NCI-H187 treated with DMSO at 0.1 percent for 48 hours (cell line): ENCODE data around the gene KCNJ9.
"Not testable (repeated sequence)": the region's sequence is repeated elsewhere in the genome, so short reads cannot be mapped to it uniquely, and the experiment has no call there.

ENCODE experiments used
- DNase-seq: peaks from one replicate; lab custom pipeline; 2025; lab: John Stamatoyannopoulos, UW

KCNJ9 gene

GRCh38 chr1:160081261-160081936 is at the start of gene KCNJ9:
KCNJ9 (plus strand) TSS chr1:160081538; CDS start chr1:160084031, 2,493 bp downstream.
- no peak for DNase-seq

GRCh38 chr1:160032165-160032820 is 49.0 kb upstream of the KCNJ9 start:
- no peak for DNase-seq

GRCh38 chr1:160040476-160040875 is 40.9 kb upstream of the KCNJ9 start:
- no peak for DNase-seq

GRCh38 chr1:160043543-160043942 is 37.8 kb upstream of the KCNJ9 start:
- DNase-seq: no peak

- no peak for DNase-seq
These were observed 35.7 kb upstream of the KCNJ9 start for GRCh38 chr1:160045653-160046052.

GRCh38 chr1:160046494-160047110 is 34.7 kb upstream of the KCNJ9 start:
- DNase-seq: no peak

- DNase-seq: no peak
These were observed 34.0 kb upstream of the KCNJ9 start for GRCh38 chr1:160047111-160047991.

GRCh38 chr1:160048335-160048734 is 33.0 kb upstream of the KCNJ9 start:
- no peak for DNase-seq

GRCh38 chr1:160049101-160049500 is 32.2 kb upstream of the KCNJ9 start:
- DNase-seq: no peak

GRCh38 chr1:160050182-160050581 is 31.2 kb upstream of the KCNJ9 start:
- DNase-seq: not testable (repeated sequence)

- DNase-seq: no peak
These were observed 30.7 kb upstream of the KCNJ9 start for GRCh38 chr1:160050619-160051018.

- DNase-seq: no peak
These were observed 28.4 kb upstream of the KCNJ9 start for GRCh38 chr1:160052936-160053335.

- no peak for DNase-seq
These were observed 27.6 kb upstream of the KCNJ9 start for GRCh38 chr1:160053548-160054365.

- DNase-seq: no peak
These were observed 24.6 kb upstream of the KCNJ9 start for GRCh38 chr1:160056648-160057169.

GRCh38 chr1:160058087-160058486 is 23.3 kb upstream of the KCNJ9 start:
- no peak for DNase-seq

- DNase-seq: no peak
These were observed 19.7 kb upstream of the KCNJ9 start for GRCh38 chr1:160061369-160062229.

- DNase-seq: no peak
These were observed 19.2 kb upstream of the KCNJ9 start for GRCh38 chr1:160062230-160062532.

GRCh38 chr1:160063176-160063575 is 18.2 kb upstream of the KCNJ9 start:
- no peak for DNase-seq

- DNase-seq: no peak
These were observed 17.2 kb upstream of the KCNJ9 start for GRCh38 chr1:160064164-160064563.

- no peak for DNase-seq
These were observed 16.6 kb upstream of the KCNJ9 start for GRCh38 chr1:160064746-160065145.
